Activated naive CD8-positive, alpha-beta T cell (primary cell): Measurements from ENCODE around the gene NMT1.

Experiments used
- H3K27ac Mint-ChIP-seq: one replicate; pipeline ENCODE4 v1.8.0; 2021; ENCODE audit warnings: mixed read lengths
- H3K27me3 Mint-ChIP-seq: one replicate; pipeline ENCODE4 v1.8.0; 2021; ENCODE audit warnings: mixed read lengths
- H3K36me3 Mint-ChIP-seq: one replicate; pipeline ENCODE4 v1.8.0; 2021; ENCODE audit warnings: mixed read lengths
- H3K4me1 Mint-ChIP-seq: one replicate; pipeline ENCODE4 v1.8.0; 2021; ENCODE audit warnings: low read depth, mixed read lengths
- H3K4me3 Mint-ChIP-seq: one replicate; pipeline ENCODE4 v1.8.0; 2021; ENCODE audit warnings: mild to moderate bottlenecking, mixed read lengths
- H3K9me3 Mint-ChIP-seq: one replicate; pipeline ENCODE4 v1.8.0; 2021; ENCODE audit warnings: low read depth, mixed read lengths

NMT1 gene

GRCh38 chr17:45060797-45061605 is at the start of gene NMT1:
Gene NMT1 (plus strand): TSS chr17:45061317. CDS start chr17:45061330, 13 bp downstream.
- H3K4me3 Mint-ChIP-seq, result peak within 1 kb of the TSS; percentile 96
- no peaks in the 10 kb centered on the region for H3K27me3 Mint-ChIP-seq
- H3K27ac Mint-ChIP-seq, result peak within 1 kb of the TSS; percentile 100
- H3K9me3 Mint-ChIP-seq, result no peaks in the 10 kb centered on the region
- no peaks in the 10 kb centered on the region for H3K36me3 Mint-ChIP-seq
- peaks cover 45% of the 10 kb centered on the region for H3K4me1 Mint-ChIP-seq

- Mint-ChIP-seq H3K36me3 (peaks cover 6% of the 10 kb centered on the region), H3K4me3 (no peak overlapping the region), H3K27ac (no peak overlapping the region), H3K27me3 (peaks cover 8% of the 10 kb centered on the region), H3K4me1 (no peaks in the 10 kb centered on the region), H3K9me3 (no peaks in the 10 kb centered on the region)
These were observed 49.4 kb upstream of the NMT1 start for GRCh38 chr17:45011767-45012166.

GRCh38 chr17:45013021-45013997 is 47.8 kb upstream of the NMT1 start:
- H3K36me3 Mint-ChIP-seq, result peaks cover 4% of the 10 kb centered on the region
- no peaks in the 10 kb centered on the region for H3K9me3 Mint-ChIP-seq
- H3K27ac Mint-ChIP-seq, result no peak overlapping the region
- peaks cover 8% of the 10 kb centered on the region for H3K27me3 Mint-ChIP-seq
- H3K4me1 Mint-ChIP-seq, result no peaks in the 10 kb centered on the region
- H3K4me3 Mint-ChIP-seq, result no peak overlapping the region

GRCh38 chr17:45016237-45016636 is 44.9 kb upstream of the NMT1 start:
- Mint-ChIP-seq H3K9me3 (no peaks in the 10 kb centered on the region), H3K4me3 (no peak overlapping the region), H3K4me1 (peaks cover 12% of the 10 kb centered on the region), H3K27me3 (peaks cover 26% of the 10 kb centered on the region), H3K27ac (no peak overlapping the region), H3K36me3 (no peaks in the 10 kb centered on the region)

GRCh38 chr17:45016823-45017222 is 44.3 kb upstream of the NMT1 start:
- H3K27me3 Mint-ChIP-seq, result peaks cover 29% of the 10 kb centered on the region
- peak overlapping the region; percentile 35 for H3K4me3 Mint-ChIP-seq

GRCh38 chr17:45018514-45018847 is 42.6 kb upstream of the NMT1 start:
- Mint-ChIP-seq H3K27me3 (peaks cover 29% of the 10 kb centered on the region), H3K4me1 (peaks cover 14% of the 10 kb centered on the region), H3K36me3 (no peaks in the 10 kb centered on the region), H3K27ac (peak overlapping the region; percentile 38), H3K9me3 (no peaks in the 10 kb centered on the region), H3K4me3 (peak overlapping the region; percentile 90)

More at GRCh38 chr17:45016823-45017222, 44.3 kb upstream of the NMT1 start:
- H3K36me3 Mint-ChIP-seq, result no peaks in the 10 kb centered on the region
- H3K27ac Mint-ChIP-seq, result no peak overlapping the region
- H3K4me1 Mint-ChIP-seq, result peaks cover 14% of the 10 kb centered on the region
- no peaks in the 10 kb centered on the region for H3K9me3 Mint-ChIP-seq

- H3K36me3 Mint-ChIP-seq, result no peaks in the 10 kb centered on the region
- peaks cover 14% of the 10 kb centered on the region for H3K4me1 Mint-ChIP-seq
- H3K4me3 Mint-ChIP-seq, result peak overlapping the region; percentile 90
- no peaks in the 10 kb centered on the region for H3K9me3 Mint-ChIP-seq
- H3K27ac Mint-ChIP-seq, result peak overlapping the region; percentile 38
- peaks cover 29% of the 10 kb centered on the region for H3K27me3 Mint-ChIP-seq
These were observed 42.0 kb upstream of the NMT1 start for GRCh38 chr17:45018848-45019711.

- no peak overlapping the region for H3K27ac Mint-ChIP-seq
- peaks cover 29% of the 10 kb centered on the region for H3K27me3 Mint-ChIP-seq
- peaks cover 14% of the 10 kb centered on the region for H3K4me1 Mint-ChIP-seq
These were observed 40.6 kb upstream of the NMT1 start for GRCh38 chr17:45020354-45021138.

GRCh38 chr17:45021607-45022287 is 39.4 kb upstream of the NMT1 start:
- H3K4me1 Mint-ChIP-seq, result peaks cover 14% of the 10 kb centered on the region
- peak overlapping the region; percentile 62 for H3K4me3 Mint-ChIP-seq
- no peaks in the 10 kb centered on the region for H3K36me3 Mint-ChIP-seq
- H3K9me3 Mint-ChIP-seq, result no peaks in the 10 kb centered on the region
- no peak overlapping the region for H3K27ac Mint-ChIP-seq
- peaks cover 27% of the 10 kb centered on the region for H3K27me3 Mint-ChIP-seq

More at GRCh38 chr17:45020354-45021138, 40.6 kb upstream of the NMT1 start:
- Mint-ChIP-seq H3K36me3 (no peaks in the 10 kb centered on the region), H3K4me3 (peak overlapping the region; percentile 66), H3K9me3 (no peaks in the 10 kb centered on the region)

- Mint-ChIP-seq H3K27me3 (peaks cover 26% of the 10 kb centered on the region), H3K9me3 (no peaks in the 10 kb centered on the region), H3K4me1 (peaks cover 14% of the 10 kb centered on the region), H3K36me3 (no peaks in the 10 kb centered on the region), H3K4me3 (no peak overlapping the region), H3K27ac (no peak overlapping the region)
These were observed 38.8 kb upstream of the NMT1 start for GRCh38 chr17:45022288-45022648.

GRCh38 chr17:45022655-45023339 is 38.3 kb upstream of the NMT1 start:
- Mint-ChIP-seq H3K4me3 (no peak overlapping the region), H3K27ac (no peak overlapping the region)

GRCh38 chr17:45029096-45029495 is 32.0 kb upstream of the NMT1 start:
- peaks cover 2% of the 10 kb centered on the region for H3K4me1 Mint-ChIP-seq
- no peaks in the 10 kb centered on the region for H3K9me3 Mint-ChIP-seq
- no peak overlapping the region for H3K27ac Mint-ChIP-seq
- H3K36me3 Mint-ChIP-seq, result peaks cover under 1% of the 10 kb centered on the region
- H3K27me3 Mint-ChIP-seq, result no peaks in the 10 kb centered on the region
- H3K4me3 Mint-ChIP-seq, result no peak overlapping the region

More at GRCh38 chr17:45022655-45023339, 38.3 kb upstream of the NMT1 start:
- Mint-ChIP-seq H3K9me3 (no peaks in the 10 kb centered on the region), H3K36me3 (no peaks in the 10 kb centered on the region), H3K27me3 (peaks cover 26% of the 10 kb centered on the region), H3K4me1 (peaks cover 14% of the 10 kb centered on the region)
